GM23248 (cell line): Measurements from ENCODE around the gene NHLH2.

Experiments
- EZH2 ChIP-seq: fragments of 200-600 bp; sonication (generic); IDR thresholded peaks from 2 replicates; pipeline ENCODE4 v1.6.1; 2018; ENCODE audit warnings: antibody characterized with exemption, mild to moderate bottlenecking; ENCODE audit not compliant: insufficient read depth, poor library complexity, severe bottlenecking
- EZH2phosphoT487 ChIP-seq: fragments of 200-600 bp; sonication (generic); IDR thresholded peaks from 2 replicates; pipeline ENCODE4 v1.6.1; 2018; ENCODE audit warnings: antibody characterized with exemption, moderate library complexity, mild to moderate bottlenecking, low read depth; ENCODE audit not compliant: insufficient read depth

- TF ChIP-seq EZH2 (no peak), EZH2phosphoT487 (no peak)
Observed at GRCh38 chr1:115830963-115831362, 10.0 kb downstream of the NHLH2 start.
